Body of pancreas (tissue), 4 donors: ENCODE results near the gene VWF.

Experiments used
- CTCF ChIP-seq, 7 experiments: fragments of 450-650 bp in 4 of 7; fragments of 200-600 bp in 3 of 7; sonication (generic) in 3 of 7; IDR thresholded peaks; one replicate each; pipeline ENCODE4 v1.5.1; 2016 to 2019; ENCODE audit warnings: antibody characterized with exemption in 7 of 7
- POLR2A ChIP-seq, 3 donors: fragments of 450-650 bp; IDR thresholded peaks; one replicate each; pipeline ENCODE4 v1.6.1; 2016; ENCODE audit warnings: antibody characterized with exemption in 3 of 3, mild to moderate bottlenecking in 2 of 3

GRCh38 chr12:6158749-6159148 lies 34.3 kb upstream of the VWF start:
- TF ChIP-seq POLR2A (IDR thresholded peaks at IDR 0.05) (no peak), CTCF (IDR thresholded peaks at IDR 0.05) (no peak)
